MCF 10A (cell line): ENCODE data around the gene PPP1CA. TPM values are rescaled to one million over a fixed set of nuclear protein-coding genes. Genes with fewer than 3 reads are reported as not detected.
A peak's percentile ranks its signal among the peaks of the same experiment; 100 is the strongest.

Experiments used
- BruUV-seq: library from RNA; stranded (reverse); fragments of 400-500 nt; replicated peaks from 2 replicates; lab custom pipeline; 2021; lab: Mats Ljungman, UMichigan
- CTCF ChIA-PET: fragments of 300-600 bp; sonication (Branson Sonifier 250); formaldehyde crosslinking; extraction: SDS; loops from one replicate; lab custom pipeline; 2021; ENCODE audit warnings: antibody characterized with exemption, inconsistent platforms; lab: Yijun Ruan, JAX
- POLR2A ChIA-PET: fragments of 300-600, 350-650 bp; sonication (Branson Sonifier 250); formaldehyde crosslinking; extraction: SDS; loops from one replicate; lab custom pipeline; 2020; ENCODE audit warnings: antibody characterized with exemption, inconsistent platforms; lab: Yijun Ruan, JAX
- DNase-seq: peaks from one replicate; pipeline ENCODE4 v3.0.0-alpha.2; 2018; ENCODE audit not compliant: unreplicated experiment
- H3K27ac Mint-ChIP-seq: one replicate; pipeline ENCODE4 v1.8.0; 2022; ENCODE audit warnings: mild to moderate bottlenecking, low read depth, mixed read lengths; ENCODE audit not compliant: unreplicated experiment
- H3K27me3 Mint-ChIP-seq: one replicate; pipeline ENCODE4 v1.8.0; 2022; ENCODE audit warnings: mixed read lengths; ENCODE audit not compliant: insufficient read depth, unreplicated experiment
- H3K36me3 Mint-ChIP-seq: one replicate; pipeline ENCODE4 v1.8.0; 2022; ENCODE audit warnings: mild to moderate bottlenecking, moderate library complexity, mixed read lengths; ENCODE audit not compliant: insufficient read depth, unreplicated experiment
- H3K4me1 Mint-ChIP-seq: one replicate; pipeline ENCODE4 v1.8.0; 2022; ENCODE audit warnings: mixed read lengths; ENCODE audit not compliant: insufficient read depth, unreplicated experiment
- H3K4me3 Mint-ChIP-seq: one replicate; pipeline ENCODE4 v1.8.0; 2022; ENCODE audit warnings: mild to moderate bottlenecking, moderate library complexity, mixed read lengths; ENCODE audit not compliant: unreplicated experiment
- H3K9me3 Mint-ChIP-seq: one replicate; pipeline ENCODE4 v1.8.0; 2022; ENCODE audit warnings: mixed read lengths; ENCODE audit not compliant: unreplicated experiment
- intact Hi-C: fragments of 100-400 bp; cut with micrococcal nuclease; formaldehyde crosslinking; loops from 2 replicates; pipeline ENCODE4 v1.14.1; 2022
- total RNA-seq: library from RNA; stranded (reverse); gene quantifications from 2 replicates; pipeline ENCODE4 v1.2.3, GENCODE V29; 2022
- TF ChIP-seq, protein P1 (sequence below): fragments of 200-600 bp; IDR thresholded peaks from one replicate; pipeline ENCODE4 v1.8.0; 2022; ENCODE audit warnings: antibody characterized with exemption, mild to moderate bottlenecking; ENCODE audit not compliant: unreplicated experiment

The PPP1CA gene
- total RNA-seq, 1 experiment from 2014 or later = 143 TPM

- Mint-ChIP-seq H3K36me3 (peaks cover 12% of the 10 kb centered on the region), H3K4me3 (no peak overlapping the region), H3K27ac (peak overlapping the region; percentile 84), H3K27me3 (no peaks in the 10 kb centered on the region), H3K4me1 (peaks cover 49% of the 10 kb centered on the region), H3K9me3 (no peaks in the 10 kb centered on the region)
- CTCF ChIA-PET = interaction anchor here (0.6 to 18.6 kb wide), 8 partner anchors 13 to 1219 kb away, joined by 3 to 659 read pairs (median 4); partner anchors contain the start of gene CLCF1
- TF ChIP-seq, protein P1, sequence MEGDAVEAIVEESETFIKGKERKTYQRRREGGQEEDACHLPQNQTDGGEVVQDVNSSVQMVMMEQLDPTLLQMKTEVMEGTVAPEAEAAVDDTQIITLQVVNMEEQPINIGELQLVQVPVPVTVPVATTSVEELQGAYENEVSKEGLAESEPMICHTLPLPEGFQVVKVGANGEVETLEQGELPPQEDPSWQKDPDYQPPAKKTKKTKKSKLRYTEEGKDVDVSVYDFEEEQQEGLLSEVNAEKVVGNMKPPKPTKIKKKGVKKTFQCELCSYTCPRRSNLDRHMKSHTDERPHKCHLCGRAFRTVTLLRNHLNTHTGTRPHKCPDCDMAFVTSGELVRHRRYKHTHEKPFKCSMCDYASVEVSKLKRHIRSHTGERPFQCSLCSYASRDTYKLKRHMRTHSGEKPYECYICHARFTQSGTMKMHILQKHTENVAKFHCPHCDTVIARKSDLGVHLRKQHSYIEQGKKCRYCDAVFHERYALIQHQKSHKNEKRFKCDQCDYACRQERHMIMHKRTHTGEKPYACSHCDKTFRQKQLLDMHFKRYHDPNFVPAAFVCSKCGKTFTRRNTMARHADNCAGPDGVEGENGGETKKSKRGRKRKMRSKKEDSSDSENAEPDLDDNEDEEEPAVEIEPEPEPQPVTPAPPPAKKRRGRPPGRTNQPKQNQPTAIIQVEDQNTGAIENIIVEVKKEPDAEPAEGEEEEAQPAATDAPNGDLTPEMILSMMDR = no peak
- POLR2A ChIA-PET = interaction anchor here (1.3 to 2.3 kb wide), 2 partner anchors 29 to 42 kb away, joined by 4 to 14 read pairs; partner anchors contain the start of gene RAD9A
- intact Hi-C loops = loop anchor here (5.0 kb wide), 1 partner anchor 32 kb away; no protein-coding TSS in a partner anchor
- DNase-seq = no peak
- BruUV-seq = no TSS peak
Measured at GRCh38 chr11:67349928-67350465, 51.7 kb downstream of the PPP1CA start.

DNA sequence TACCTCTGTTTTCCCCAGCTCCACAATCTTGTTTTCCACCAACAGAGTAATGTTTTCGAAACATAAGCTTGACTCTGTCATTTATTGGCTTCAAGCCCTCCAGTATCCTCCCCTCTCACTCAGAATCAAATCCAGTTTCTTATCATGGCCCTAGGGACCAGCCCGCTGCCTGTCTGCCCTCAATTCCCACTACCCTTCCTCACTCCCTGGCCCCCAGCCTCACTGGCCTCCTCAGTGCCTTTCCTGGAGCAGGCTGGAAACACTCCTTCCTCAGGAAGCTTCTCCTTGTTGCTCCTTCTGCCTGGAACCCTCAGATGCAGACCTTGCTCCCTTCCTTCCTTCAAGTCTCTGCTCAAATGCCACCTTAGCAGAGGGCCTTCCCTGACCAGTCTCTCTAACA lies 52.2 kb downstream of the PPP1CA start:
- ChIA-PET CTCF (interaction anchor here (0.7 to 18.6 kb wide), 5 partner anchors 13 to 85 kb away, joined by 4 to 659 read pairs (median 20); partner anchors contain the start of gene CLCF1), POLR2A (interaction anchor here (0.7 to 1.3 kb wide), 4 partner anchors 11 to 43 kb away, joined by 3 to 6 read pairs (median 4); partner anchors contain the start of gene RAD9A)
- peaks cover 44% of the 10 kb centered on the region for H3K4me1 Mint-ChIP-seq
- intact Hi-C loops = loop anchor here (5.0 kb wide), 1 partner anchor 33 kb away; no protein-coding TSS in a partner anchor
- no peaks in the 10 kb centered on the region for H3K9me3 Mint-ChIP-seq
- H3K27me3 Mint-ChIP-seq = no peaks in the 10 kb centered on the region
- no peak for DNase-seq
- BruUV-seq = no TSS peak
- TF ChIP-seq, protein P1 = no peak
- H3K4me3 Mint-ChIP-seq = no peak overlapping the region
- peaks cover 12% of the 10 kb centered on the region for H3K36me3 Mint-ChIP-seq
- H3K27ac Mint-ChIP-seq = peak overlapping the region; percentile 84

DNA sequence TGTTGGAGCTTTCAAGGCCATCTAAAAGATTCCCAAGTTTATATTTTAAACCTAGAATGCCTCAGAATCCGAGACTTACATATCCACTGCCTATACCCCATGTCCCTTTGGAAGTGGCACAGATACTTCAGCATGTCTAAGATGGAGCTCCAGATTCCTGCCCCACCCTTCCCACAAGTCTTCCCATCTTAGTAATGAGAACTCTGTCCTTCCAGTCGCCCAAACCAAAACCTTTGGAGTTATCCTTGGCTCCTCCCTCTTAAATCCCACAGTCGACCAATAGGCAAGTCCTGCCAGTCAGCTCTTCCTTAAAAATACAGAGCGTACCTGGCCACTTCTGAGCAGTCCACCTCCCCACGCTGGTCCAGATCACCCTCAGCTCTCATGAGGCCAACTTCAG lies 52.6 kb downstream of the PPP1CA start:
- TF ChIP-seq, protein P1 = no peak
- intact Hi-C loops = loop anchor here (5.0 kb wide), 1 partner anchor 33 kb away; no protein-coding TSS in a partner anchor
- BruUV-seq = no TSS peak
- ChIA-PET POLR2A (interaction anchor here (0.7 to 1.3 kb wide), 4 partner anchors 10 to 43 kb away, joined by 3 to 6 read pairs (median 4); partner anchors contain the start of gene RAD9A), CTCF (interaction anchor here (0.7 to 18.6 kb wide), 6 partner anchors 28 to 88 kb away, joined by 3 to 659 read pairs (median 4); partner anchors contain the start of gene CLCF1)
- H3K27ac Mint-ChIP-seq = peak overlapping the region; percentile 84
- H3K4me1 Mint-ChIP-seq = peaks cover 40% of the 10 kb centered on the region
- H3K36me3 Mint-ChIP-seq = peaks cover 12% of the 10 kb centered on the region
- no peaks in the 10 kb centered on the region for H3K27me3 Mint-ChIP-seq
- DNase-seq = no peak
- no peaks in the 10 kb centered on the region for H3K9me3 Mint-ChIP-seq
- no peak overlapping the region for H3K4me3 Mint-ChIP-seq

Other genes with a start within 250 kb of the PPP1CA start
- gene GRK2, start 135.4 kb downstream of the PPP1CA start, total RNA-seq = 48.1 and 50.1 TPM in 2 replicates
- gene ANKRD13D, start 112.6 kb downstream of the PPP1CA start, total RNA-seq = 39.7 and 46.2 TPM in 2 replicates
- 31.7 and 38.0 TPM in 2 replicates for gene SSH3, start 98.3 kb downstream of the PPP1CA start, total RNA-seq
- gene POLD4, start 48.3 kb downstream of the PPP1CA start, total RNA-seq = 54.8 and 79.9 TPM in 2 replicates
- gene CLCF1, start 28.3 kb downstream of the PPP1CA start, total RNA-seq = 5.8 and 7.0 TPM in 2 replicates
- gene RAD9A, start 9.9 kb downstream of the PPP1CA start, total RNA-seq = 9.9 and 18.3 TPM in 2 replicates
- gene TBC1D10C, start 2.2 kb upstream of the PPP1CA start, total RNA-seq = not detected in 2 replicates
- gene CARNS1, start 13.8 kb upstream of the PPP1CA start, total RNA-seq = 0.07 TPM in 1 of 2 replicates, not detected in the other
- gene RPS6KB2, start 26.6 kb upstream of the PPP1CA start, total RNA-seq = 49.8 and 60.1 TPM in 2 replicates
- gene PTPRCAP, start 35.8 kb upstream of the PPP1CA start, total RNA-seq = 0.54 and 0.86 TPM in 2 replicates
- gene CORO1B, start 41.6 kb upstream of the PPP1CA start, total RNA-seq = 44.9 and 59.8 TPM in 2 replicates
- gene GPR152, start 50.9 kb upstream of the PPP1CA start, total RNA-seq = not detected in 2 replicates
- not detected in 2 replicates for gene CABP4, start 53.5 kb upstream of the PPP1CA start, total RNA-seq
- 49.7 and 50.1 TPM in 2 replicates for gene TMEM134, start 67.4 kb upstream of the PPP1CA start, total RNA-seq
- 28.7 and 30.5 TPM in 2 replicates for gene AIP, start 81.2 kb upstream of the PPP1CA start, total RNA-seq
- gene PITPNM1, start 103.5 kb upstream of the PPP1CA start, total RNA-seq = 38.7 and 51.0 TPM in 2 replicates
- 93.7 and 136 TPM in 2 replicates for gene CDK2AP2, start 106.3 kb upstream of the PPP1CA start, total RNA-seq
- not detected in 2 replicates for gene CABP2, start 121.6 kb upstream of the PPP1CA start, total RNA-seq
- 1,641 and 1,733 TPM in 2 replicates for gene GSTP1, start 182.0 kb upstream of the PPP1CA start, total RNA-seq
- gene NDUFV1, start 205.1 kb upstream of the PPP1CA start, total RNA-seq = 158 and 223 TPM in 2 replicates
- gene NUDT8, start 228.1 kb upstream of the PPP1CA start, total RNA-seq = 3.6 and 6.9 TPM in 2 replicates
- gene TBX10, start 237.9 kb upstream of the PPP1CA start, total RNA-seq = not detected in 2 replicates
- gene ACY3, start 248.9 kb upstream of the PPP1CA start, total RNA-seq = not detected in 2 replicates